Osteoblast (primary cell): ENCODE measurements around the gene PTPRD. TPM values are rescaled to one million over a fixed set of nuclear protein-coding genes. Genes with fewer than 3 reads are reported as not detected.

ENCODE experiments used
- DNase-seq: peaks from one replicate; pipeline ENCODE4 v3.0.0; 2011; ENCODE audit warnings: low spot score, mixed read lengths; ENCODE audit not compliant: insufficient read length; ENCODE audit errors: missing footprints
- H2AFZ ChIP-seq: 2 replicates; pipeline ENCODE4 v1.6.0; 2011; ENCODE audit warnings: mild to moderate bottlenecking, low read length
- H3K27ac ChIP-seq: 2 replicates; pipeline ENCODE4 v1.5.1; 2011; ENCODE audit warnings: mild to moderate bottlenecking, low read depth, low read length, moderate library complexity
- H3K27me3 ChIP-seq: 2 replicates; pipeline ENCODE4 v1.6.0; 2012; ENCODE audit warnings: mild to moderate bottlenecking, control low read depth, inconsistent platforms, low read length, moderate library complexity; ENCODE audit not compliant: insufficient read depth
- H3K36me3 ChIP-seq: 2 replicates; pipeline ENCODE4 v1.5.1; 2011; ENCODE audit warnings: mild to moderate bottlenecking, low read length, control low read depth, moderate library complexity; ENCODE audit not compliant: insufficient read depth
- H3K4me1 ChIP-seq: 2 replicates; pipeline ENCODE4 v1.5.1; 2011; ENCODE audit warnings: mild to moderate bottlenecking, low read length, control low read depth, moderate library complexity; ENCODE audit not compliant: insufficient read depth
- H3K4me2 ChIP-seq: 2 replicates; pipeline ENCODE4 v1.6.0; 2011; ENCODE audit warnings: mild to moderate bottlenecking, low read length; ENCODE audit not compliant: insufficient read depth
- H3K4me3 ChIP-seq: fragments of 200-600 bp; sonication (generic); 3 replicates; pipeline ENCODE4 v1.5.1; 2012; ENCODE audit warnings: mild to moderate bottlenecking, low read length, inconsistent platforms; ENCODE audit not compliant: insufficient read depth
- H3K79me2 ChIP-seq: 2 replicates; pipeline ENCODE4 v1.6.0; 2012; ENCODE audit warnings: mild to moderate bottlenecking, low read length, control low read depth, inconsistent platforms; ENCODE audit not compliant: insufficient read depth
- H3K9me3 ChIP-seq: 2 replicates; pipeline ENCODE4 v1.5.1; 2011; ENCODE audit warnings: low read depth, low read length, control low read depth
- H4K20me1 ChIP-seq: 2 replicates; pipeline ENCODE4 v1.6.0; 2012; ENCODE audit warnings: mild to moderate bottlenecking, low read length, control low read depth; ENCODE audit not compliant: insufficient read depth
- CTCF ChIP-seq: IDR thresholded peaks from 2 replicates; pipeline ENCODE4 v1.5.1; 2011; ENCODE audit warnings: mild to moderate bottlenecking, low read depth, low read length, moderate library complexity; ENCODE audit errors: extremely low read depth
- total RNA-seq: library from RNA; depleted of rRNA; stranded (reverse); fragments of >200 nt; gene quantifications from 2 replicates; pipeline ENCODE4 v1.2.3, GENCODE V29; 2012

The PTPRD gene
- total RNA-seq, 1 donor: 23.9 TPM

GRCh38 chr9:8660383-8660782, 1952.4 kb downstream of the PTPRD start:
- TF ChIP-seq CTCF: no peak
- Histone ChIP-seq H3K79me2 (no peaks in the 10 kb centered on the region), H3K4me1 (no peaks in the 10 kb centered on the region), H3K4me3 (no peak overlapping the region), H4K20me1 (no peaks in the 10 kb centered on the region), H3K27me3 (no peaks in the 10 kb centered on the region), H2AFZ (no peak overlapping the region), H3K4me2 (no peak overlapping the region), H3K36me3 (no peaks in the 10 kb centered on the region), H3K9me3 (no peaks in the 10 kb centered on the region), H3K27ac (no peak overlapping the region)
- DNase-seq: no peak

- H3K36me3 ChIP-seq: no peaks in the 10 kb centered on the region
- H3K27me3 ChIP-seq: no peaks in the 10 kb centered on the region
- no peak overlapping the region for H3K4me2 ChIP-seq
- H3K4me3 ChIP-seq: no peak overlapping the region
- no peaks in the 10 kb centered on the region for H3K4me1 ChIP-seq
- no peaks in the 10 kb centered on the region for H3K79me2 ChIP-seq
- no peak for TF ChIP-seq CTCF
- DNase-seq: no peak
- no peaks in the 10 kb centered on the region for H4K20me1 ChIP-seq
- no peak overlapping the region for H3K27ac ChIP-seq
- no peaks in the 10 kb centered on the region for H3K9me3 ChIP-seq
- no peak overlapping the region for H2AFZ ChIP-seq
Measured at GRCh38 chr9:8659108-8659507, 1953.7 kb downstream of the PTPRD start.

- no peaks in the 10 kb centered on the region for H3K9me3 ChIP-seq
- H3K27me3 ChIP-seq: no peaks in the 10 kb centered on the region
- no peak for DNase-seq
- H2AFZ ChIP-seq: no peak overlapping the region
- no peak for TF ChIP-seq CTCF
- H3K36me3 ChIP-seq: no peaks in the 10 kb centered on the region
- H3K4me2 ChIP-seq: no peak overlapping the region
- no peak overlapping the region for H3K27ac ChIP-seq
- no peak overlapping the region for H3K4me3 ChIP-seq
- H4K20me1 ChIP-seq: no peaks in the 10 kb centered on the region
- H3K79me2 ChIP-seq: no peaks in the 10 kb centered on the region
- H3K4me1 ChIP-seq: no peaks in the 10 kb centered on the region
Measured at GRCh38 chr9:8655071-8655470, 1957.7 kb downstream of the PTPRD start.

- no peak for DNase-seq
- Histone ChIP-seq H2AFZ (no peak overlapping the region), H3K9me3 (no peaks in the 10 kb centered on the region), H3K79me2 (no peaks in the 10 kb centered on the region), H3K27ac (no peak overlapping the region), H3K4me3 (no peak overlapping the region), H3K4me1 (no peaks in the 10 kb centered on the region), H3K4me2 (no peak overlapping the region), H4K20me1 (no peaks in the 10 kb centered on the region), H3K36me3 (no peaks in the 10 kb centered on the region), H3K27me3 (no peaks in the 10 kb centered on the region)
- TF ChIP-seq CTCF: no peak
Measured at GRCh38 chr9:8653855-8654254, 1958.9 kb downstream of the PTPRD start.
